Natural killer cell (primary cell): Measurements from ENCODE around the gene GTF2IRD2. TPM values are rescaled to one million over a fixed set of nuclear protein-coding genes. Genes with fewer than 3 reads are reported as not detected.
"Not testable (repeated sequence)": the region's sequence is repeated elsewhere in the genome, so short reads cannot be mapped to it uniquely, and the experiment has no call there.

ENCODE experiments used
- ATAC-seq, 3 donors: fragments of 150-1000 bp in 2 of 3; fragments of 200-7000 bp in 1 of 3; cut with Tn5 transposase; 1 replicate in 1 of 3; 2 replicates in 2 of 3; pipeline ENCODE4 v1.10.0; 2021; ENCODE audit warnings: mild to moderate bottlenecking in 2 of 3, moderate library complexity in 2 of 3
- DNase-seq, 2 donors: peaks; one replicate each; pipeline versions ENCODE4 v3.0.0 to v3.0.0-alpha.2; 2013 to 2021; ENCODE audit warnings: mixed read lengths in 1 of 2
- H3K27ac ChIP-seq: one replicate; pipeline ENCODE4 v1.5.1; 2013; ENCODE audit warnings: mild to moderate bottlenecking, low read length
- H3K27me3 ChIP-seq: one replicate; pipeline ENCODE4 v1.6.1; 2013; ENCODE audit warnings: low read length; ENCODE audit not compliant: control insufficient read depth, insufficient read depth
- H3K36me3 ChIP-seq: one replicate; pipeline ENCODE4 v1.6.1; 2013; ENCODE audit warnings: low read length; ENCODE audit not compliant: control insufficient read depth, insufficient read depth
- H3K4me1 ChIP-seq: one replicate; pipeline ENCODE4 v1.6.1; 2013; ENCODE audit warnings: low read length; ENCODE audit not compliant: control insufficient read depth, insufficient read depth
- H3K4me3 ChIP-seq: one replicate; pipeline ENCODE4 v1.5.1; 2013; ENCODE audit warnings: low read length
- H3K9me3 ChIP-seq: one replicate; pipeline ENCODE4 v1.6.1; 2013; ENCODE audit warnings: low read length; ENCODE audit not compliant: control insufficient read depth, insufficient read depth
- H3K27ac Mint-ChIP-seq, 2 donors: one replicate each; pipeline ENCODE4 v1.8.0; 2022; ENCODE audit warnings: mild to moderate bottlenecking in 2 of 2, mixed read lengths in 2 of 2, moderate library complexity in 1 of 2
- H3K27me3 Mint-ChIP-seq, 2 donors: one replicate each; pipeline ENCODE4 v1.8.0; 2022; ENCODE audit warnings: low read depth in 2 of 2, mixed read lengths in 2 of 2
- H3K36me3 Mint-ChIP-seq: one replicate; pipeline ENCODE4 v1.8.0; 2022; ENCODE audit warnings: mixed read lengths
- H3K4me1 Mint-ChIP-seq, 2 donors: one replicate each; pipeline ENCODE4 v1.8.0; 2022; ENCODE audit warnings: mixed read lengths in 2 of 2
- H3K4me3 Mint-ChIP-seq: one replicate; pipeline ENCODE4 v1.8.0; 2022; ENCODE audit warnings: mild to moderate bottlenecking, moderate library complexity, mixed read lengths
- H3K9me3 Mint-ChIP-seq, 2 donors: one replicate each; pipeline ENCODE4 v1.8.0; 2022; ENCODE audit warnings: mixed read lengths in 2 of 2
- WGBS: methylation state at CpG from one replicate; pipeline ENCODE4 v1.1.7; 2013; ENCODE audit warnings: missing lambda C conversion rate; ENCODE audit not compliant: insufficient coverage; 5-methylcytosine and 5-hydroxymethylcytosine counted together
- intact Hi-C: fragments of 100-400 bp; cut with micrococcal nuclease; formaldehyde crosslinking; loops from one replicate; pipeline ENCODE4 v1.14.2; 2022
- total RNA-seq, 4 donors: library from RNA; stranded (reverse); fragments of 120-200 nt in 1 of 4; gene quantifications; one replicate each; pipeline versions ENCODE4 v1.2.3 to v1.2.4, GENCODE V29; 2013 to 2022

GTF2IRD2 gene
- total RNA-seq, 3 donors from 2014 or later (not counting 1 experiment from before 2014, with no cell fraction given), result 11.6 to 24.7 (median 23.5) TPM

DNA sequence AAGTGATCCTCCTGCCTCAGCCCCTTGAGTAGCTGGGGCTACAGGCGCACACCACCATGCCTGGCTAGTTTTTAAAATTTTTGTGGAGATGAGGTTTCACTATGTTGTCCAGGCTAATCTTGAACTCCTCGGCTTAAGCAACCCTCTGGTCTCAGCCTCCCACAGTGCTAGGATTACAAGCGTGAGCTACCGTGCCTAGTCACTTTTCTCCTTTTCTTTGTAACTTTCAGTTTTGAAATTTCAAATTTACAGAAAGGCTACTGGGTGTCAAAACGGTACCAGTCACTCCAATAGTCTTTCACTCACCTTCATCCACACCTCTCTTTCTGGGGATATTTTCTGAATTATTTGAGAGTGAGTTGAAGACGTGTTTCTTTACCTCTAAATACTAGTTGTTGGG lies 76.3 kb downstream of the GTF2IRD2 start:
- no CpG with 5 or more reads among the region's 6 CpGs for WGBS
- H3K4me3 Mint-ChIP-seq, H3K4me1 ChIP-seq, ATAC-seq, H3K27ac ChIP-seq, H3K9me3 Mint-ChIP-seq, H3K27me3 ChIP-seq, H3K4me1 Mint-ChIP-seq, H3K36me3 ChIP-seq, intact Hi-C loops, H3K27me3 Mint-ChIP-seq, H3K27ac Mint-ChIP-seq, H3K9me3 ChIP-seq, H3K36me3 Mint-ChIP-seq, DNase-seq, H3K4me3 ChIP-seq: not testable (repeated sequence)

DNA sequence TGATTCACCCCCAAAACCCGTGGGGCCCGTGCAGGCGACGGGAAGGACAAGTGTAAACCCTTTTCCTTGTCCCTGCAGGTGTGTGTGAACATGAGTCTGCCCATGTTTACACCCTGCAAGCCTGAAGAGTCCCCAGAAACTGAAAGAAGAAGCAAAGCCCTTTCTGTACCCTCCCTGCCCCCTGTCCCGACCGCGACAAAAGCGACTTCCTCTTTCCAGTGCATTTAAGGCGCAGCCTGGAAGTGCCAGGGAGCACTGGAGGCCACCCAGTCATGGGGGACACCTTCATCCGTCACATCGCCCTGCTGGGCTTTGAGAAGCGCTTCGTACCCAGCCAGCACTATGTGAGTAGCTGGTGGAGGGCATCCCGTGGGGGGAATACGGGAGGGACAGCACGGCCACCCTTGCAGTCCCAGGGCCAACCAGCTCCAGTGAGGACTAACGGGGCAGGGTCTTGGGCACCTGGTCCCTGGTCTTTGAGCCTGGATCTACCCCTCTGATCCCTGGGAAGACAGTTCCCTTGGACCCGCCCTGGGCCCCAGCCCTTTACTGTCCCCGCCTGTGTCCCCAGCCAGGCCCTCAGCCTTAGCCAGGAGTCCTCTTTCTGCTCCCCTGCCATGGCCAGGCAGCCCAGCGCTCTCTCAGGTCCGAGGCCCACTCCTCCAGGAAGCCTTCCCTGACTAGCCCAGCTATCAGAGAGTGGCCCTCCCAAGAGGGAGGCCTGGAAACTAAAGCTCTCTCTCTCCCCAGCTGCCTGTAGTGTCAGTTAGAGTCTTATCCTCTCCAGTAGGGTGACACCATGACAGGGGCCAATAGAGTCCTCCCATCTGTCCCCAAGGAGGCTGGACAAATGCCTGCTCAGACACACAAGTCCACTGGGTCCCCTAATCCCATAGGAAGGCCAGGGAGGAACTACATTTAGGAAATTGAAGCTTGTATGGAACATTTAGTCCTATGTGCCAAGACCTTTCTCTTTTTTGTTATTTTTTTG lies 77.3 kb downstream of the GTF2IRD2 start, which contains the start of gene NCF1:
NCF1 (plus strand) TSS at position 252 of the 991 bp plus-strand sequence; CDS start at position 273, 21 bp downstream.
- H3K4me3 Mint-ChIP-seq, H3K27me3 ChIP-seq: not testable (repeated sequence)
- no CpG with 5 or more reads among the region's 21 CpGs for WGBS

DNA sequence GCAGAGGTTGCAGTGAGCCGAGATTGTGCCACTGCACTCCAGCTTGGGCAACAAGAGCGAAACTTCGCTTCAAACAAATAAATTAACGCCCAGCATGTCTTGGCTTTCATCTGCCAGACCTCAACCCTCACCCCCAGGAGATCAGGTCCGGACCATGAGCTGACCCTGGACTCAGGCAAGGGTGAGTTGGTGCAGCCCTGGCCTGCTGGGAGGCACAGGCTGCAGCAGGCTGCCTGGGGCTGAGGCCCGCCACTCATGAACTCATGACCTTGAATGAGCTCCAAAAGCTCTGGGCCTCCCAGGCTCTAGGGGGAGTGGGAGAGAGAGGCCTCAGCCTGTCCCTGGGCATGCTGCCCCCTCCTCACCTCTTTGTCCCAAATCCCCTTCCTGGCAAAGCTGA lies 79.3 kb downstream of the GTF2IRD2 start:
- H3K4me1 ChIP-seq, H3K9me3 Mint-ChIP-seq, H3K36me3 ChIP-seq, ATAC-seq, DNase-seq, H3K4me3 ChIP-seq, H3K36me3 Mint-ChIP-seq, H3K27me3 Mint-ChIP-seq, H3K27ac Mint-ChIP-seq, H3K9me3 ChIP-seq, intact Hi-C loops, H3K27ac ChIP-seq, H3K4me3 Mint-ChIP-seq, H3K27me3 ChIP-seq, H3K4me1 Mint-ChIP-seq: not testable (repeated sequence)
- 91% methylated on average over 5 of the region's 6 CpGs for WGBS

More for the DNA sequence above, 77.3 kb downstream of the GTF2IRD2 start, which contains the start of gene NCF1:
- H3K9me3 Mint-ChIP-seq, H3K27ac Mint-ChIP-seq, H3K4me1 Mint-ChIP-seq, H3K4me1 ChIP-seq, H3K9me3 ChIP-seq, H3K4me3 ChIP-seq, intact Hi-C loops, H3K36me3 ChIP-seq, H3K27ac ChIP-seq, H3K27me3 Mint-ChIP-seq, DNase-seq, H3K36me3 Mint-ChIP-seq: not testable (repeated sequence)
- ATAC-seq, result peak; percentile 53 to 83 (median 64)

DNA sequence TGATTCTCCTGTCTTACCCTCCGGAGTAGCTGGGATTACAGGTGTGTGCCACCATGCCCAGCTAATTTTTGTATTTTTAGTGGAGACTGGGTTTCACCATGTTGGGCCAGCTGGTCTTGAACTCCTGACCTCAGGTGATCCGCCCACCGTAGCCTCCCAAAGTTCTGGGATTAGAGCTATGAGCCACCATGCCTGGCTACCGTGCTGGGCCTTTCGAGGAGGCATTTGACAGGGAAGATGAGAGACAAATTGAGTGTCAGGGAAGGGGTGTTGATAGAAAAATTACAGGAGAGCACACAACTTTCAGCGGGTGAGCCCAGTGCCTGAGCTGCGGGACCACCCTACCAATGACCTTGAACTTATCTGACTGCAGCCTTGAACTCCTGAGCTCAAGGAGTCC lies 81.3 kb downstream of the GTF2IRD2 start:
- H3K36me3 Mint-ChIP-seq, H3K27me3 ChIP-seq, H3K4me3 Mint-ChIP-seq, H3K27ac Mint-ChIP-seq, H3K4me3 ChIP-seq, H3K36me3 ChIP-seq, DNase-seq, H3K9me3 Mint-ChIP-seq, intact Hi-C loops, H3K4me1 Mint-ChIP-seq, H3K27ac ChIP-seq, H3K9me3 ChIP-seq, ATAC-seq, H3K4me1 ChIP-seq, H3K27me3 Mint-ChIP-seq: not testable (repeated sequence)
- 97% methylated on average over 4 of the region's 7 CpGs for WGBS

DNA sequence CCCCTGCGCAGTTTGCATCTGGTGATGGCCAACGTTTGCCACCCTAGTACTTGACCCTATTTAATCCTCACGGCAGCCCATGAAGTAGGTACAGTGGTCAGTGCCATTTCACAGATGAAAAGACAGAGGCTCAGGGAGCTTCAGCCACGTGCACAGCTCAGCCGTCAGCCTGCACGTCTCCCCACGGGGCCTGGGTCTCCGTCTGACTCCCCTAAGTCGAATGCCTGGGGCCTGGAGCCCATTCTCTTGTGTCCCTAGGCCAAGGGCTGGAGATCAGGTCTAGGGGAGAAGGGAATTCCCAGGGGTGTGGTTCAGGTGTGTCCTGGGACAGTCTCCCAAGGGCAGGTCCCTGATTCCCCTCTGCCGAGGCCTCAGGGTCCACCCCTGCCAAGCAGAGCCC lies 84.4 kb downstream of the GTF2IRD2 start:
- H3K4me1 Mint-ChIP-seq, H3K4me3 Mint-ChIP-seq, H3K27ac Mint-ChIP-seq, H3K9me3 ChIP-seq, H3K4me1 ChIP-seq, H3K36me3 Mint-ChIP-seq, H3K27me3 Mint-ChIP-seq, H3K36me3 ChIP-seq, H3K27ac ChIP-seq, ATAC-seq, H3K9me3 Mint-ChIP-seq, intact Hi-C loops, DNase-seq, H3K27me3 ChIP-seq, H3K4me3 ChIP-seq: not testable (repeated sequence)
- WGBS, result 90% methylated on average over 6 of the region's 10 CpGs

DNA sequence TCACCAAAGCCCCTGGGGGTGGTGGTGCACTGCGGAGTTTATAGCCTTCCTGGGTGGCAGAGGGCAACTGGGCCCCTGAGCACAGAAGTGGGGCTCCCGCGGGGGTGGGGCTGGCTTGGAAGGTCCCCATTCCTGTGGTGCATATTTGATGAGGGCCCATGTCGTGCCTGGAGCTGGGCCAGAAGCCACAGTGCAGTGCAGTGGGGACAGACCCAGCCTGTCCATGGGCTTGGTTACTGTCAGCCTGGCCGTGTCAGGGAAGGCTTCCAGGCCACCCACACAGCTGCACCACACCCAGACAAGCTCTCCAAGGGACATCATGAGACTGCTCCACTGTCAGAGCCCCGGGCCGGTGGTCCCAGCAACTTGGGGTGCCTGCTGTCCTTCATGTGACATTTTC lies 84.9 kb downstream of the GTF2IRD2 start:
- H3K4me3 ChIP-seq, H3K9me3 ChIP-seq, DNase-seq, H3K27ac Mint-ChIP-seq, ATAC-seq, H3K27ac ChIP-seq, H3K27me3 Mint-ChIP-seq, H3K27me3 ChIP-seq, H3K4me1 Mint-ChIP-seq, H3K4me1 ChIP-seq, H3K36me3 ChIP-seq, intact Hi-C loops, H3K4me3 Mint-ChIP-seq, H3K36me3 Mint-ChIP-seq, H3K9me3 Mint-ChIP-seq: not testable (repeated sequence)
- WGBS, result no CpG with 5 or more reads among the region's 7 CpGs

DNA sequence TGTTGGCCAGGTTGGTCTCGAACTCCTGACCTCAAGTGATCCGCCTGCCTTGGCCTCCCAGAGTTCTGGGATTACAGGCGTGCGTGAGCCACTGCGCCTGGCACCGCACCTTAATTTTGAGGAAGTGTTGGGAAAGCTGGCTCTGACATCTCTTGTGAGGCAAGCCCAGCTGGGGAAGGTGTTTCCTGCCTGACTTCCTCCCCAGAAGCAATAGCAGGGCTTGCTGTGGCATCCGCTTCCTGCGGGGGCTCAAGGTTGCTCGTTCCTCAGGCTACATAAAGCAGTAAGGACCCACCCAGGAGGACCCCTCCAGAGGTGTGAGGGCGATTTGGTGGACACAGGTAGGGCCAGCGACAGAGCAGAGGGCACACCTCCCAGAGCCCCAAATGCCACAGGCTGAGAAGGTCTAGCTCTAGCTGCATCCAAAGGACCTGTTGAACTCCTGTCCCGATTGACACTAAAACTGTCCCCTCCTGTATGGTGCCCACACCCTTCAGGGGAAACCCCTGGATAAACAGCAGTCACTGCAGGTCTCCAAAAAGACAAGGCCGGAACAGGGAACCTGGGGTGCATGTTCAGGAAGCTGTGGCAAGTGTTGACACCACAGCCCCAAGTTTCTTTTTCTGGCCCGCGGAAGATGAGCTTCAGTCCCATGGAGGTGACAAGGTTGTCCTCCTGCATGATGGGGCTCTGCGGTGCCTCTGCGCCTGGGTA lies 86.0 kb downstream of the GTF2IRD2 start:
- H3K4me1 ChIP-seq, intact Hi-C loops, H3K9me3 Mint-ChIP-seq, H3K4me3 Mint-ChIP-seq, H3K27me3 Mint-ChIP-seq, H3K27ac ChIP-seq, H3K27ac Mint-ChIP-seq, DNase-seq, H3K4me1 Mint-ChIP-seq, H3K27me3 ChIP-seq, H3K9me3 ChIP-seq, H3K36me3 ChIP-seq, H3K36me3 Mint-ChIP-seq, H3K4me3 ChIP-seq: not testable (repeated sequence)
- peak; percentile 71 to 75 (median 75) for ATAC-seq
- no CpG with 5 or more reads among the region's 17 CpGs for WGBS
